Activated T-cell treated with anti-CD3 and anti-CD28 coated beads, Interleukin-2, amount 50 U/mL, for 24 hours (primary cell): ENCODE measurements around the gene OLFML2A.
"Not testable (repeated sequence)": the region's sequence is repeated elsewhere in the genome, so short reads cannot be mapped to it uniquely, and the experiment has no call there.

Experiments
- DNase-seq: peaks from one replicate; pipeline ENCODE4 v3.0.0-alpha.2; 2020
- H3K27ac Mint-ChIP-seq: 2 replicates; pipeline ENCODE4 v1.8.0; 2020; ENCODE audit warnings: mild to moderate bottlenecking, mixed read lengths
- H3K27me3 Mint-ChIP-seq: 2 replicates; pipeline ENCODE4 v1.8.0; 2020; ENCODE audit warnings: mixed read lengths
- H3K36me3 Mint-ChIP-seq: 2 replicates; pipeline ENCODE4 v1.8.0; 2020; ENCODE audit warnings: low read depth, mixed read lengths
- H3K4me1 Mint-ChIP-seq: 2 replicates; pipeline ENCODE4 v1.8.0; 2020; ENCODE audit warnings: low read depth, mixed read lengths
- H3K4me3 Mint-ChIP-seq: 2 replicates; pipeline ENCODE4 v1.8.0; 2020; ENCODE audit warnings: mild to moderate bottlenecking, moderate library complexity, mixed read lengths
- H3K9me3 Mint-ChIP-seq: 2 replicates; pipeline ENCODE4 v1.8.0; 2020; ENCODE audit warnings: mixed read lengths

Gene OLFML2A

DNA sequence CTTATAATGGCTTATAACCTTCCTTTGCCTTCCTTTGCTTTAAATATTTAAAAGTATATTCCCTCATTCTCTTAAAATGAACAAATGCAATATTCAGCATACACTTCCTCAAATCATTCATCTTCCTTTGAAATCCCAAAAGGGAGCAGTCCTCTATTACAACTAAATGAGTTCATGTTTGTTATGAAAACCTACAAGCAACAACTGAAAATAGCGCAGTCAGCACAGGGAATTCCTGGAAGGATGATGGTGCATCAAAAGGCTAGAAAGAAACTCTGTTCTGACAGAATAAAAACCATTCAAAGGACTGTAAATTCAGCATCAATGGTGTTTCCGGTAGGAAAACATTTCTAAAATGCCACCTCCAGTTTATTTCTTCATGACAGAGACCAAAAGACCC lies 9.1 kb upstream of the OLFML2A start:
- H3K4me1 Mint-ChIP-seq: peaks cover 31% of the 10 kb centered on the region
- H3K9me3 Mint-ChIP-seq: no peaks in the 10 kb centered on the region
- H3K4me3 Mint-ChIP-seq: no peak overlapping the region
- DNase-seq: no peak
- H3K36me3 Mint-ChIP-seq: no peaks in the 10 kb centered on the region
- peaks cover 82% of the 10 kb centered on the region for H3K27me3 Mint-ChIP-seq
- H3K27ac Mint-ChIP-seq: no peak overlapping the region

DNA sequence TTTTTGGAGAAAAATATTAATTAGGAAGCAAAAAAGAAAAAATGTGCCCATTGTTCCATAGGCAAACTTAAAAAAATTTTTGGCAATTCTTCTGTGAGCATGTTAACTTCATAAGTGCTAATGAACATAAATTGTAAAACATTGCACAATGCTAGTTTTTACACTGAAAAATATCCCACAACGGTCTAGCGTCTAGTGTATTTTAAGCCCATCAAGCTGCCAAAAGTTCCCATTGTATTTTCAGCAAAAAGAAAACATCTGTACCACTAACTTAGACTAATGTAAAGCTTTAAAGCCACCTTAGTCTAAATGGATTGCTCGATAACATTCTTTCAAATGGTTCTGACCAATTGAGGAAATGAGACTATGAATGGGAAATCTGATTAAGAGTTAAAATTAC lies 8.6 kb upstream of the OLFML2A start:
- H3K27me3 Mint-ChIP-seq: peaks cover 79% of the 10 kb centered on the region
- H3K27ac Mint-ChIP-seq: no peak overlapping the region
- no peaks in the 10 kb centered on the region for H3K9me3 Mint-ChIP-seq
- peaks cover 33% of the 10 kb centered on the region for H3K4me1 Mint-ChIP-seq
- no peak for DNase-seq
- no peak overlapping the region for H3K4me3 Mint-ChIP-seq
- H3K36me3 Mint-ChIP-seq: no peaks in the 10 kb centered on the region

DNA sequence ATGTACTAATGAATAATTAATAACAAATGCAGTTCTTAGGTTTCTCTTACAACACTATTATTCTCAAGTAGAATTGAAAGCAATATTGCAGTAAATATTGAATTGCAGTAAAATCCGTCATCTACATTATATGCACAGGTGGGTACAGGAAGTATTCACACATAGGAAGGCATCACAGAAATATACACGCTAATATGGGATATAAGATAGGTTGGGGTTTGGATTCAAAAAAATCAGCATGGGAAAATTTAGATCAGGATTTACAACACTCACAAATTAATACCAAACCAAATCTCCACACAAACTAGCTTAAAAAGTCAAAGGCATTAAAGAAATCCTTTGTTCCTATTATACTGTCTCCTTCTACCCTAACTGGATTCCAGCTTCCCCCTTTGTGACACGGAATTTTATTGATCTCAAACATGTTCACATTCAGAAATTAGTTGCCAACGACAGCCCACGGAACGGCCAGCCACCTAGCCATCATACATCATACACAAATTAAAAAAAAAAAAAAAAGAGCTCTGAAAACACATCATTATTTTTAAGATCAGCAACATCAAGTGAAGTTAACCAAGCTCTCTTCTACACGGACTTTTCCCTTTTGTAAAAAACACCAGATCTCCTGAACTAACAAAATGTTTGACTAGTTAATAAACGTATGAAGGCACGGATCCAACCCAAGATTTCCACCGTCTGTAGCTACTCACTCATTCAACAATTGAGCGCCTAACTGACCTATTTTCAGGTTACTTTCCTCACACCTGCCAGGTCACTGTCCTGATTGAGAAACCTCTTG lies 8.0 kb upstream of the OLFML2A start:
- Mint-ChIP-seq H3K4me1 (peaks cover 39% of the 10 kb centered on the region), H3K4me3 (peak overlapping the region; percentile 81)

DNA sequence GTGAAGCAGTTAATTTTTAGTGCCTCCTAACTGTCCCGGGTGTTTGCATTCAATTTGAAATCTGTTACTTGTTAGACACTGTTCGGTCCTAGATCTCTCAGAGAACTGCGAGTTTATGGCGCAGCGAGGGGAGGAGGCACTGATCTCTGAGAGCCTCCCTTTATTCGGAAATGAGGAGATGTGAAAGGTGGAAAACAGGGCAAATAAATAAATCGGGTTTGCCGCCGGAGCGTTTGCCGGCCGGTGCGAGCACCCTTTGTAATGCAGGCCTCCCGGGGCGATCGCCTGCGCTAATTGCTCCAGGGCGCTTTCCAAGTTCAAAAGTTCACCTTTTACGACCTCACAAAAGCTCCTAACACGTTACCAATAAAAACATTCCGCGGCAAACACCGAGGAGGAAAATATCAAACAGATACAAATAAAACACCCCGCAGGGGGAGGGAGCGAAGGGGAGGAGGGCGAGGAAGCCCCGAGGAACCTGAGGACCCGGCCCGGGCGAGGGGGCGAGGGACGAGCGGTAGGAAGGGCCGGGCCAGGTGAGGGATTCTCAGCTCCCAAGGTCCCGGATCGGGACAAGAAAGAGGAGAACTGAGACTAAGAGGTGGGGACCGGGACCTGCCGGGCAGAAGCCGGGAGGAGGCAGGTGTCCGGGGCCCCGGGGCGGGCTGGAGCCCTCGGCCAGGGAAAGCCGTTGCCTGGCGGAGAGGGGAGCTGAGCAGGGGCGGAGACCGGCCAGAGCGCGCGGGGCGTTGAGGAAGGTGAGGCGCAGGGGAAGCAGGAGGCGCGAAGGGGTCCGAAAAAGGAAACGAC lies 7.2 kb upstream of the OLFML2A start:
- Mint-ChIP-seq H3K9me3 (no peaks in the 10 kb centered on the region), H3K4me1 (peaks cover 46% of the 10 kb centered on the region), H3K27ac (peak overlapping the region; percentile 60), H3K4me3 (peak overlapping the region; percentile 81), H3K27me3 (peaks cover 81% of the 10 kb centered on the region), H3K36me3 (no peaks in the 10 kb centered on the region)
- peak; percentile 59 for DNase-seq

More for the DNA sequence above, 8.0 kb upstream of the OLFML2A start:
- no peak for DNase-seq
- Mint-ChIP-seq H3K9me3 (no peaks in the 10 kb centered on the region), H3K36me3 (no peaks in the 10 kb centered on the region), H3K27me3 (peaks cover 79% of the 10 kb centered on the region), H3K27ac (no peak overlapping the region)

DNA sequence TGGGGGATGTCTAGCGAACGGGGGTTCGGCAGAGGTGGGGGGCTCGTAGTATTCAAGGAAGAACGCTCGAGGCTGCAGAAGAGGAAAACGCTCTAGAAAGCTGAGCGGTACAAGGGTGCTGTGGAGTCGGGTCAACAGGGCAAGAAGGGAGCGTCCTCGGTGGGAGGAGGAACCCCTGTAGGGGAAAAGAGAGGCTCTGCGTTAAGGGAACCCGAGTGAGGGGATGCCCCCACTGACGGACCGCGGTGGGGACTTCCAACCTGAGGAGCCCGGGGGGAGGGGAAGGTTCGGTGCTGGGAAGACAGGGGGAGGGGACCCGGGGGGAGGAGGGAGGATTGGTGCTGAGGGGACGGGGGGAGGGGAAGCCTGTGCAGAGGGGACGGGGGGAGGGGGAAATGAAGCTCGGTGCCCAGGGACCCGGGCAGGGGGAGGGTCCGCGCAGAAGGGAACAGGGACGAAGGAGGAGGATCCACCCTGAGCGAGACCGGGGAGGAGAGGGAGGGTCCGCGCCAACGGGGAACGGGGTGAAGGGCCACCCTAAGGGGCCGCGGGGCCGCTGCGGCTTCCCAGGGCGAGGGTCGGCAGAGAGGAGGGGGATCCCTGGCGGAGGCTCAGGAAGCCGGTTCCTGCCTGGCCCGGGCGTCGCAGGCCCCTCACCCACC lies 6.4 kb upstream of the OLFML2A start:
- H3K36me3 Mint-ChIP-seq: no peaks in the 10 kb centered on the region
- H3K9me3 Mint-ChIP-seq: no peaks in the 10 kb centered on the region
- DNase-seq: no peak
- H3K27ac Mint-ChIP-seq: peak overlapping the region; percentile 60
- H3K4me1 Mint-ChIP-seq: peaks cover 46% of the 10 kb centered on the region
- H3K4me3 Mint-ChIP-seq: peak overlapping the region; percentile 81
- H3K27me3 Mint-ChIP-seq: peaks cover 79% of the 10 kb centered on the region

DNA sequence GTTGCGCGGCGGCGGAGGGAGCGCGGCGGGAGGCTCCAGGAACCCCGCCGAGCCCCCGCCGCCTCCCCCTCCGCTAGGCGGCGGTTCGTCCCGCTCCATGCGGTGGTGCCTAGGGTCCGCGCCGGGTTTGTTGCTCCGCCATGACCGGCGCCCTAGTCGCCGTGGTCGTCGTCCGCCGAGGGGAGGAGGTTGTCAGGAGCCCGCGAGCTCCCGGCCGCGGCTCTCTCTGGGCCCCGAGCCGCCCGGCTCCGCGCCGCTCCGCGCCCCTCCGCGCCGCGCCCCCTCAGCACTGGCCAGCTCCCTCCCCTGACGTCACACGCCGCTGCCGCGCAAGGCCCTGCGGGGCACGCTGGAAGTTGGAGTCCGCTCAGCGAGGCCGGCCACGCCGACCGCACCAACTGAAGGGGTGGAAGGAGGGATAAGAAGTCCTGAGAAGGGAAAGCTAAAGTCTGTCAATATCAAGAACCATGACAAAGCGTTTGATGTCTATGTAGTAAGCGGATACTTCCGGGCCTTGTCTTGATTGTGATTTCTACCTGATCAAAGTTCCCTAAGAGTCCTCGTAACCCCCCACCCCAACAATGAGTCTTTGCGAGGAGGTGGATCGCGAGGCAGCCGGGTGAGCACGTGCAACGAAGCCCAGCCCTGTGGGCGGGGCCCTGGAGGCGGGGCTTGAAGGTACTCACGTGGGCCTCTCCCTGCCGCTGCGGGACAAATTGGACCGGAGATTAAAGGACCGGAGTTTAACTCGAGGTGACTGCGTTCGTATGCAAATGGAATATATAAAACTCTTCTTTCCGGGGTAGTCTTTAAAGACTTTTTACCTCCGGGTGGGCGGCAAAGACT lies 5.7 kb upstream of the OLFML2A start, which contains the start of gene NR6A1:
Gene NR6A1 (minus strand): TSS at position 291 of the 846 bp plus-strand sequence.
- Mint-ChIP-seq H3K27me3 (peaks cover 79% of the 10 kb centered on the region), H3K4me1 (peaks cover 52% of the 10 kb centered on the region)

DNA sequence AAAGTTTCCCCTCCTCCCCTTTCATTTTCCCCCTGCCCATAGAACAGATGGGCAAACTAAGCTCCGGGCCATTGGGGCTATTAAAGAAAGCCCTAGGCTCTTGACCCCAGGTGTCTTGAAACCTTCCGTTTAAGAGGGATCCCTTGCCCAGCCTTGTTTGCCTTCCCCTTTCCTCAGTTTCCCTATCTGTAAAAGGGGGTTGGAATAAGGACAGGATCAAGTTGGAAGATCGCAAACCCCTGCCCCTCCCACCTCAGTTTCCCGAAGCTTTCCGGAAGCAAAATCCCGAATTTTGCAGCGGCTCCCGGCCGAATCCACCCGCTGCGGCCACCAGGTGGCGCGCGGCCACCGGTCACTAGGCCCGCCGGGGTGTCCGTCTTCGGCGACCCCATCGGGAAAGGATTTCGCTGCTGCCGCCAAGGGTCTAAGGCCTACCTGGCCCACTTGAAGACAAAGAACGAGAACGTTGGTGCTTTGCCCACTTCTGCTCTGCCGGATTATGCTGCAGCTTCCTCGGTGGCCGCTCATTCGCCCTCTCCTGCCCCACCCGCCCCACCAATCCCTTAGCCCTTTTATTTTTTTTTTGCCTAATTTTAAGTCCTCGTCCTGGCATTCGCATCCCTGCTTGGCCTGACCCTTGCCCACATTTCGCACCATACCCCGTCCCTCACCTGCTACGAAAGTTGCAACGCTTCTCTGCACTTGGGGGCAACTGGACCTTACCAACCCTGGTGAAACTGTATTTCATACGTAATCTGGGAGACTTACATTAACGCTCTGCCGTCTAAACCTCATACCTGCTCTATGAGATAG lies 4.9 kb upstream of the OLFML2A start:
- Mint-ChIP-seq H3K27ac (peak overlapping the region; percentile 96), H3K4me3 (peak overlapping the region; percentile 83), H3K4me1 (peaks cover 58% of the 10 kb centered on the region), H3K36me3 (no peaks in the 10 kb centered on the region), H3K27me3 (peaks cover 77% of the 10 kb centered on the region), H3K9me3 (no peaks in the 10 kb centered on the region)
- DNase-seq: peak; percentile 68

More for the DNA sequence above, 5.7 kb upstream of the OLFML2A start, which contains the start of gene NR6A1:
- Mint-ChIP-seq H3K36me3 (no peaks in the 10 kb centered on the region), H3K9me3 (no peaks in the 10 kb centered on the region), H3K4me3 (peak within 1 kb of the TSS; percentile 83), H3K27ac (peak within 1 kb of the TSS; percentile 96)
- DNase-seq: peak; percentile 94

DNA sequence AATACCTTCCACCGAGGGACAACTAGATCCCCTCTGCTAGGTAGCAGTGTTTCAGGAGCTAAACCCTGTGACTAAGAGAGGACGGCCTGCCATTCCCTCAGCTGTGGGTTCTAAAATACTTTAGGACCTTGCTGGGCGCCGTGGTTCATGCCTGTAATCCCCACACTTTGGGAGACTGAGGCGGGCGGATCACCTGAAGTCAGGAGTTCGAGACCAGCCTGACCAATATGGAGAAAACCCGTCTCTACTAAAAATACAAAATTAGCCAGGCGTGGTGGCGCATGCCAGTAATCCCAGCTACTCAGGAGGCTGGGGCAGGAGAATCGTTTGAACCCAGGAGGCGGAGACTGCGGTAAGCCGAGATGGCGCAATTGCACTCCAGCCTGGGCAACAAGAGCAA lies 4.1 kb upstream of the OLFML2A start:
- Mint-ChIP-seq H3K4me1 (peaks cover 56% of the 10 kb centered on the region), H3K27me3 (peaks cover 74% of the 10 kb centered on the region)
- not testable (repeated sequence) for H3K9me3 Mint-ChIP-seq, DNase-seq, H3K27ac Mint-ChIP-seq, H3K4me3 Mint-ChIP-seq, H3K36me3 Mint-ChIP-seq

DNA sequence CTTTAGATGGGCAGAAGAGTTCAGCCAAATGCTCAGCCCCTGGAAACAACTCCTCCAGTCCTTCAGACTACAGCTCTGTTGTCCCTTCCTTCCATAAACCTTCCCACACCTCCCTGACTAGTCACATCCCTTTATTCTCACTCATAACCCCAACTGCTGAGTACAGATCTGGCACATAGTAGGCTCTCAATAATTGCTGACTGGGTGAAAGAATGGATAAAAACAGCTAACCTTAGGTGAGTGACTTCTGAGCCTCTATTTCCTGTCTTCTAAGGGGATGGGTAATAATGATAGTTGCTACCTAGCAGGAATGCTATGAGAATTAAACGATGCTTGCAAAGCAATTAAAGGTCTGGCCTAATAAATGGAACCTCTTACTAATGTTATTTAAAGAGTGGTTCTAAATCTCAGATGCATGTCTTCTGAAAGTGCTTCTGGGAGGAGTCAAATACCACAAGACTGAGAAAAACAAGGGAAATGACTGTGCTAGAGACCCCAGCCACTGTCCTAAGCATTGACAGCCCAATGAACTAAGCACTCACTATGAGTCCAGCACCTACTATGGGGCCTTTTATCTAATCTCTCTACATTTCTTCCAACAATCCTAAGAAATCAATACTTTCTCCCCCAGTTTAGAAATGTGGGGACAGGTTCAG lies 3.3 kb upstream of the OLFML2A start:
- no peak for DNase-seq
- Mint-ChIP-seq H3K4me1 (peaks cover 56% of the 10 kb centered on the region), H3K27ac (no peak overlapping the region), H3K9me3 (no peaks in the 10 kb centered on the region), H3K36me3 (no peaks in the 10 kb centered on the region), H3K4me3 (no peak overlapping the region), H3K27me3 (peaks cover 68% of the 10 kb centered on the region)

DNA sequence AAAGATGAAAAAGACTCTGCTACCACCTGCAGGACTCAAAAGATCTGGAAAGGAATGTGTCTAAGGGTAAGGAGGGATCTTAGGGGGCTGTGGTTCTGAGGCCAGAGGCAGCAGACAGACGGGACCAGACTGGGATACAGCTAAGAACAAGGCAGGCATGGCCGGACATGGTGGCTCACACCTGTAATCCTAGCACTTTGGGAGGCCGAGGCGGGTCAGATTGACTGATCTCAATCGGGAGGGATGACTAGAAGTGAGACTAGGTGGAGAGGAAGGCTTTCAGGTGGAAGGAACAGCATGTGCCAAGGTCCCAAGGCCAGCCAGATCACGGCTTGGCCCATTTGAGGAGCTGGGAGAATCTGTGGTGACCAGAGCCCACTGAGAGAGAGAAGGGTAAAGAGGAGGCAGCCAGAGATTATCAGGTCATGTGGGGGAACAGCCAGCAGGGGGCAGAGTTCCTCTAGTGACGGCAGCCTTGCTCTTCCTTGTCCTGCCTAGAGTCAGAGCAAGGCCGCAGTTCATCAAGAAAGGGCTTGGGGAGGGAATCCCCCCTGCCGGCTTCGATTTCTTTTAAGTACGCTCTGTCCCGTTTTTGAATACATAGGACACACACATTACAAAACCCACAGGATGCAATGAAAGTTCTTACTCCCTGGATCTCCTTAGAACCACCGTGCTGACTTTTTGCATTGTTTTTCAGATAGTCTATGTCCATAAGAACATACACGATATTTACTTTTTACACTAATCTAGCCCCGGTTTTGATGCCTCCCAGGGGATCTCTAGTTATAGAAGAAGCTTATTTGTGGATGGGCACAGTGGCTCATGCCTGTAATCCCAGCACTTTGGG lies 2.6 kb upstream of the OLFML2A start:
- no peaks in the 10 kb centered on the region for H3K9me3 Mint-ChIP-seq
- H3K4me1 Mint-ChIP-seq: peaks cover 52% of the 10 kb centered on the region
- peak; percentile 89 for DNase-seq
- no peak overlapping the region for H3K4me3 Mint-ChIP-seq
- no peaks in the 10 kb centered on the region for H3K36me3 Mint-ChIP-seq
- H3K27me3 Mint-ChIP-seq: peaks cover 66% of the 10 kb centered on the region
- peak overlapping the region; percentile 4 for H3K27ac Mint-ChIP-seq

DNA sequence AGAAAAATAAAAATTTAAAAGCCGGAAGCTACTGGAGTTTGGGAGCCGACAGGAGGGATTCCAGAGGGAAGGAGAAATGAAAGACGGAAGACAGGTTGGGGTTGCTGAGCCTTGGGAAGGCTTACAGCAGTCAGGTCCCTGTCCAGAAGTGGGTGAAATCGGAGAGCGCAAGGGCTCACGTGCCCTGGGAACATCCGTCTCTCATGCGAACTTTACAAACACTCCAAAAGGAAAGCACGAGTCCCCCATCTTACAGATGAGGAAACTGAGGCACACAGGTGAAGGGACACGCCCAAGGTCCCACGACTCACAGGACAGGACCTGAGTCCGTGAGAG lies 347 bp upstream of the OLFML2A start:
- no peak for DNase-seq
- no peaks in the 10 kb centered on the region for H3K36me3 Mint-ChIP-seq
- peaks cover 38% of the 10 kb centered on the region for H3K4me1 Mint-ChIP-seq
- H3K27ac Mint-ChIP-seq: no peak overlapping the region
- peaks cover 55% of the 10 kb centered on the region for H3K27me3 Mint-ChIP-seq
- H3K9me3 Mint-ChIP-seq: no peaks in the 10 kb centered on the region
- peak overlapping the region; percentile 64 for H3K4me3 Mint-ChIP-seq

DNA sequence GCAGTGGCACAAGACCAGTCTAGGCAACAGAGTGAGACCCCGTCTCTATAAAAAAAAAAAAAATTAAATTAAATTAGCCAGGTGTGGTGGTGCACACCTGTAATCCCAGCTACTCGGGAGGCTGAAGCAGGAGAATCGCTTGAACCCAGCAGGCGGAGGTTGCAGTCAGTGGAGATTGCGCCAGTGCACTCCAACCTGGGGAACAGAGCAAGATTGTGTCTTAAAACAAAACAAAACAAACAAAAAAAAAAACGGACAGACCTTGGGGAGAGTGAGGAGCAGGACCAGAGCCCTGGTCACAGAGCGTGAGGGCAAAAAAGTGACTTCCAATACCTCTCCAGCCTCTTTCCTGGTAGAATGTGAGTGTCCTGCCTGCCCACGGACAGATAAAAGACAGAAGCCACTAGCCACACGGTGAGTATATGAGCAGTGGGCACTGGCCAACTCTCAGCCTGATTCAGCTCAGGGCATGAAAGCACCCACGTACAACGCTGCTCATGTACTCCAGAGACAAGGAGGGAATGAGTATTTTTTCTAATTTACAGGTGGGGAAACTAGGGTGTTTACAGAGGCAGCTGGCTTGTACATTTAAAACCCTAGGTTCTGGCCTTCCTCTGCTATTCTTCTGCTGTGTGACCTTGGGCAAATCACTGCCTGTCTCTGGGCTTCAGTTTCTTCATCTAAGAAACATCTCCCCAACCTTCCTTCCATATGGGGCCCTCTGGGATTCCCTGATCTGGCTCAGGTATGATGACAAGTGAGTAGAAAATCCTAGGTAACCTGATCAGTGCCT lies 1.8 kb downstream of the OLFML2A start:
- peak; percentile 12 for DNase-seq
- Mint-ChIP-seq H3K4me1 (peaks cover 20% of the 10 kb centered on the region), H3K27ac (no peak overlapping the region), H3K9me3 (no peaks in the 10 kb centered on the region), H3K4me3 (no peak overlapping the region), H3K36me3 (no peaks in the 10 kb centered on the region), H3K27me3 (peaks cover 41% of the 10 kb centered on the region)
